ENCODE measurements around the gene DZANK1. TPM values are rescaled to one million over a fixed set of nuclear protein-coding genes. Genes with fewer than 3 reads are reported as not detected.

Gene DZANK1
- total and polyA plus RNA-seq, 2 donors (not counting 3 experiments of a cell fraction or from before 2014, with no cell fraction given) = 1.1 to 1.8 TPM

GRCh38 chr20:18481596-18481995 lies 14.8 kb upstream of the DZANK1 start:
- Histone ChIP-seq H3K9ac (replicated peaks; ENCODE audit: extremely low read depth, insufficient read depth, low read length) (no peak overlapping the region), H3K36me3 (ENCODE audit: control insufficient read depth in 2 of 2, extremely low read depth in 1 of 2, insufficient read depth in 2 of 2, low read length in 2 of 2) (peaks cover 10 to 13% of the 10 kb centered on the region in 2 experiments), H3K79me2 (ENCODE audit: control insufficient read depth, insufficient read depth, low read length) (no peaks in the 10 kb centered on the region), H3K4me2 (ENCODE audit: insufficient read depth, low read length) (no peak overlapping the region), H3K4me3 (replicated peaks in 1 of 3; ENCODE audit: insufficient read depth in 1 of 3, low read depth in 1 of 3, low read length in 3 of 3) (no peak overlapping the region), H3K4me1 (ENCODE audit: control insufficient read depth, extremely low read depth, insufficient read depth, low read length) (no peaks in the 10 kb centered on the region), H3K27ac (ENCODE audit: insufficient read depth, low read depth, low read length) (no peak overlapping the region), H3K27me3 (ENCODE audit: control insufficient read depth in 2 of 2, insufficient read depth in 2 of 2, low read length in 2 of 2) (no peaks in the 10 kb centered on the region), H3K9me3 (replicated peaks; ENCODE audit: control insufficient read depth, insufficient read depth, low read length) (no peaks in the 10 kb centered on the region), H4K20me1 (replicated peaks; ENCODE audit: control insufficient read depth, extremely low read depth, insufficient read depth, low read length) (no peaks in the 10 kb centered on the region), H2AFZ (ENCODE audit: low read depth, low read length) (no peak overlapping the region), H3K9me1 (replicated peaks; ENCODE audit: control insufficient read depth, extremely low read depth, insufficient read depth, low read length) (no peaks in the 10 kb centered on the region)
- no peak for TF ChIP-seq POLR2AphosphoS5 (IDR thresholded peaks at IDR 0.05; ENCODE audit: insufficient read depth, low read depth, low read length)
- TF ChIP-seq FOS (IDR thresholded peaks at IDR 0.05; ENCODE audit: borderline replicate concordance, insufficient read depth, low read length) = no peak
- TF ChIP-seq POLR2A (IDR thresholded peaks at IDR 0.05; ENCODE audit: low read depth, low read length) = no peak
- TF ChIP-seq GATA2 (IDR thresholded peaks at IDR 0.05; ENCODE audit: insufficient read depth, insufficient read length, low read depth, low read length) = no peak
- no peak for TF ChIP-seq JUN (IDR thresholded peaks at IDR 0.05; ENCODE audit: borderline replicate concordance, insufficient read depth, insufficient read length, low read depth)
- TF ChIP-seq MYC (IDR thresholded peaks at IDR 0.05; ENCODE audit: low read depth, low read length) = no peak
- TF ChIP-seq, protein P1, sequence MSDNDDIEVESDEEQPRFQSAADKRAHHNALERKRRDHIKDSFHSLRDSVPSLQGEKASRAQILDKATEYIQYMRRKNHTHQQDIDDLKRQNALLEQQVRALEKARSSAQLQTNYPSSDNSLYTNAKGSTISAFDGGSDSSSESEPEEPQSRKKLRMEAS (IDR thresholded peaks at IDR 0.05; ENCODE audit: insufficient read depth, insufficient read length) = no peak
- TF ChIP-seq, protein P2, sequence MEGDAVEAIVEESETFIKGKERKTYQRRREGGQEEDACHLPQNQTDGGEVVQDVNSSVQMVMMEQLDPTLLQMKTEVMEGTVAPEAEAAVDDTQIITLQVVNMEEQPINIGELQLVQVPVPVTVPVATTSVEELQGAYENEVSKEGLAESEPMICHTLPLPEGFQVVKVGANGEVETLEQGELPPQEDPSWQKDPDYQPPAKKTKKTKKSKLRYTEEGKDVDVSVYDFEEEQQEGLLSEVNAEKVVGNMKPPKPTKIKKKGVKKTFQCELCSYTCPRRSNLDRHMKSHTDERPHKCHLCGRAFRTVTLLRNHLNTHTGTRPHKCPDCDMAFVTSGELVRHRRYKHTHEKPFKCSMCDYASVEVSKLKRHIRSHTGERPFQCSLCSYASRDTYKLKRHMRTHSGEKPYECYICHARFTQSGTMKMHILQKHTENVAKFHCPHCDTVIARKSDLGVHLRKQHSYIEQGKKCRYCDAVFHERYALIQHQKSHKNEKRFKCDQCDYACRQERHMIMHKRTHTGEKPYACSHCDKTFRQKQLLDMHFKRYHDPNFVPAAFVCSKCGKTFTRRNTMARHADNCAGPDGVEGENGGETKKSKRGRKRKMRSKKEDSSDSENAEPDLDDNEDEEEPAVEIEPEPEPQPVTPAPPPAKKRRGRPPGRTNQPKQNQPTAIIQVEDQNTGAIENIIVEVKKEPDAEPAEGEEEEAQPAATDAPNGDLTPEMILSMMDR (IDR thresholded peaks at IDR 0.05; ENCODE audit: extremely low read depth in 1 of 2, insufficient read depth in 1 of 2, low read depth in 1 of 2, low read length in 2 of 2) = no peak
- no peak for TF ChIP-seq EZH2 (IDR thresholded peaks at IDR 0.05; ENCODE audit: borderline replicate concordance, low read depth, low read length, severe bottlenecking)
- ChIA-PET CTCF (interaction anchor here (2.1 kb wide), 1 partner anchor 15 kb away, joined by 4 read pairs; the partner anchor contains the start of gene RBBP9), POLR2A (interaction anchor here (1.2 kb wide), 1 partner anchor 26 kb away, joined by 3 read pairs; the partner anchor contains the start of gene SEC23B)
- DNase-seq (ENCODE audit: low read depth, low spot score) (no peak), FAIRE-seq (no peak)
- BruUV-seq (replicated peaks) = no TSS peak
- dilution Hi-C loops (cut with MboI; ENCODE audit: extremely low pct_ligation_motif_present, low sequenced_read_pairs) = no loop called here
- intact Hi-C loops (cut with micrococcal nuclease) = no loop called here
